MCF 10A (cell line): ENCODE data around the gene JSRP1. TPM values are rescaled to one million over a fixed set of nuclear protein-coding genes. Genes with fewer than 3 reads are reported as not detected.
A peak's percentile ranks its signal among the peaks of the same experiment; 100 is the strongest.

ENCODE experiments used
- BruUV-seq: library from RNA; stranded (reverse); fragments of 400-500 nt; replicated peaks from 2 replicates; lab custom pipeline; 2021; lab: Mats Ljungman, UMichigan
- CTCF ChIA-PET: fragments of 300-600 bp; sonication (Branson Sonifier 250); formaldehyde crosslinking; extraction: SDS; loops from one replicate; lab custom pipeline; 2021; ENCODE audit warnings: antibody characterized with exemption, inconsistent platforms; lab: Yijun Ruan, JAX
- POLR2A ChIA-PET: fragments of 300-600, 350-650 bp; sonication (Branson Sonifier 250); formaldehyde crosslinking; extraction: SDS; loops from one replicate; lab custom pipeline; 2020; ENCODE audit warnings: antibody characterized with exemption, inconsistent platforms; lab: Yijun Ruan, JAX
- DNase-seq: peaks from one replicate; pipeline ENCODE4 v3.0.0-alpha.2; 2018; ENCODE audit not compliant: unreplicated experiment
- H3K27ac Mint-ChIP-seq: one replicate; pipeline ENCODE4 v1.8.0; 2022; ENCODE audit warnings: mild to moderate bottlenecking, low read depth, mixed read lengths; ENCODE audit not compliant: unreplicated experiment
- H3K27me3 Mint-ChIP-seq: one replicate; pipeline ENCODE4 v1.8.0; 2022; ENCODE audit warnings: mixed read lengths; ENCODE audit not compliant: insufficient read depth, unreplicated experiment
- H3K36me3 Mint-ChIP-seq: one replicate; pipeline ENCODE4 v1.8.0; 2022; ENCODE audit warnings: mild to moderate bottlenecking, moderate library complexity, mixed read lengths; ENCODE audit not compliant: insufficient read depth, unreplicated experiment
- H3K4me1 Mint-ChIP-seq: one replicate; pipeline ENCODE4 v1.8.0; 2022; ENCODE audit warnings: mixed read lengths; ENCODE audit not compliant: insufficient read depth, unreplicated experiment
- H3K4me3 Mint-ChIP-seq: one replicate; pipeline ENCODE4 v1.8.0; 2022; ENCODE audit warnings: mild to moderate bottlenecking, moderate library complexity, mixed read lengths; ENCODE audit not compliant: unreplicated experiment
- H3K9me3 Mint-ChIP-seq: one replicate; pipeline ENCODE4 v1.8.0; 2022; ENCODE audit warnings: mixed read lengths; ENCODE audit not compliant: unreplicated experiment
- intact Hi-C: fragments of 100-400 bp; cut with micrococcal nuclease; formaldehyde crosslinking; loops from 2 replicates; pipeline ENCODE4 v1.14.1; 2022
- total RNA-seq: library from RNA; stranded (reverse); gene quantifications from 2 replicates; pipeline ENCODE4 v1.2.3, GENCODE V29; 2022
- TF ChIP-seq, protein P1 (sequence below): fragments of 200-600 bp; IDR thresholded peaks from one replicate; pipeline ENCODE4 v1.8.0; 2022; ENCODE audit warnings: antibody characterized with exemption, mild to moderate bottlenecking; ENCODE audit not compliant: unreplicated experiment

JSRP1 gene
- total RNA-seq, 1 experiment from 2014 or later = 0.37 TPM

DNA sequence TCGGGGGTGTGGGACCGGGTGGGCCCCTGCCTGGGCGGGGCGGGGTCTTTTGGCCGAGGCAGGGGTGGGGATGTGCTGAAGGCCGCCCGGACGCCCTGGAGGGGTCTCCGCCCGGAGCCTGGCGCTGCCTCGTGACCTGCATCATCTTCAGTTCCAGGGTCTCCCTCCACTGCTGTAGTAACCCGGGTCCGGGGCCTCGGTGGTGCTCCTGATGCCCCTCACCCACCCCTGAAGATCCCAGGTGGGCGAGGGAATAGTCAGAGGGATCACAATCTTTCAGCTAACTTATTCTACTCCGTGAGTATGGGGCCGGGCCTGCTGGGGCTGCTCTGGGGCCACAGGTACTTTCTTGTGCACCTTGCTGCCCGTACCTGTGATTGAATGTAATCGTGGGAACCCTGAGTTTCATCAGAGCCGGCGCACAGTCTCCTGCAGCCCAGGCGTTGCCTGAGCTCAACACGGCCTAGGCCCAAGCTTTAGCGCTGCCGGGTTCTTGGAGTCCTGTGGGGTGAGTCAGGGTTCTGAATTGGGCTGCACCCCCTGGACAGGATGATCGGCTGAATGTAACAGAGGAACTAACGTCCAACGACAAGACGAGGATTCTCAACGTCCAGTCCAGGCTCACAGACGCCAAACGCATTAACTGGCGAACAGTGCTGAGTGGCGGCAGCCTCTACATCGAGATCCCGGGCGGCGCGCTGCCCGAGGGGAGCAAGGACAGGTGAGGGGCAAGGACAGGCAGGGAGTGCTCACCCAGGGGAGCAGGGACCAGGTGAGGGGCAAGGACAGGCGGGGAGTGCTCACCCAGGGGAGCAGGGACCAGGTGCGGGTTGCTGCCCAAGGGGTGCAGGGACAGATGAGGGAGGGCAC, 15.3 kb upstream of the JSRP1 start:
- POLR2A ChIA-PET = interaction anchor here (0.7 to 5.3 kb wide), 12 partner anchors 12 to 198 kb away, joined by 3 to 79 read pairs (median 3); partner anchors contain the start of genes AP3D1, DOT1L, LSM7 and PLEKHJ1
- CTCF ChIA-PET = interaction anchor here (0.7 to 2.5 kb wide), 4 partner anchors 33 to 121 kb away, joined by 3 to 20 read pairs (median 4); no protein-coding TSS in a partner anchor
- peaks cover 53% of the 10 kb centered on the region for H3K36me3 Mint-ChIP-seq
- intact Hi-C loops = loop anchor here (10.0 kb wide), 1 partner anchor 343 kb away; no protein-coding TSS in a partner anchor
- H3K9me3 Mint-ChIP-seq = no peaks in the 10 kb centered on the region
- H3K27ac Mint-ChIP-seq = peak overlapping the region; percentile 88
- DNase-seq = peak; percentile 80
- no TSS peak for BruUV-seq
- no peaks in the 10 kb centered on the region for H3K27me3 Mint-ChIP-seq
- H3K4me3 Mint-ChIP-seq = peak overlapping the region; percentile 91
- H3K4me1 Mint-ChIP-seq = peaks cover 23% of the 10 kb centered on the region
- TF ChIP-seq, protein P1, sequence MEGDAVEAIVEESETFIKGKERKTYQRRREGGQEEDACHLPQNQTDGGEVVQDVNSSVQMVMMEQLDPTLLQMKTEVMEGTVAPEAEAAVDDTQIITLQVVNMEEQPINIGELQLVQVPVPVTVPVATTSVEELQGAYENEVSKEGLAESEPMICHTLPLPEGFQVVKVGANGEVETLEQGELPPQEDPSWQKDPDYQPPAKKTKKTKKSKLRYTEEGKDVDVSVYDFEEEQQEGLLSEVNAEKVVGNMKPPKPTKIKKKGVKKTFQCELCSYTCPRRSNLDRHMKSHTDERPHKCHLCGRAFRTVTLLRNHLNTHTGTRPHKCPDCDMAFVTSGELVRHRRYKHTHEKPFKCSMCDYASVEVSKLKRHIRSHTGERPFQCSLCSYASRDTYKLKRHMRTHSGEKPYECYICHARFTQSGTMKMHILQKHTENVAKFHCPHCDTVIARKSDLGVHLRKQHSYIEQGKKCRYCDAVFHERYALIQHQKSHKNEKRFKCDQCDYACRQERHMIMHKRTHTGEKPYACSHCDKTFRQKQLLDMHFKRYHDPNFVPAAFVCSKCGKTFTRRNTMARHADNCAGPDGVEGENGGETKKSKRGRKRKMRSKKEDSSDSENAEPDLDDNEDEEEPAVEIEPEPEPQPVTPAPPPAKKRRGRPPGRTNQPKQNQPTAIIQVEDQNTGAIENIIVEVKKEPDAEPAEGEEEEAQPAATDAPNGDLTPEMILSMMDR = no peak

DNA sequence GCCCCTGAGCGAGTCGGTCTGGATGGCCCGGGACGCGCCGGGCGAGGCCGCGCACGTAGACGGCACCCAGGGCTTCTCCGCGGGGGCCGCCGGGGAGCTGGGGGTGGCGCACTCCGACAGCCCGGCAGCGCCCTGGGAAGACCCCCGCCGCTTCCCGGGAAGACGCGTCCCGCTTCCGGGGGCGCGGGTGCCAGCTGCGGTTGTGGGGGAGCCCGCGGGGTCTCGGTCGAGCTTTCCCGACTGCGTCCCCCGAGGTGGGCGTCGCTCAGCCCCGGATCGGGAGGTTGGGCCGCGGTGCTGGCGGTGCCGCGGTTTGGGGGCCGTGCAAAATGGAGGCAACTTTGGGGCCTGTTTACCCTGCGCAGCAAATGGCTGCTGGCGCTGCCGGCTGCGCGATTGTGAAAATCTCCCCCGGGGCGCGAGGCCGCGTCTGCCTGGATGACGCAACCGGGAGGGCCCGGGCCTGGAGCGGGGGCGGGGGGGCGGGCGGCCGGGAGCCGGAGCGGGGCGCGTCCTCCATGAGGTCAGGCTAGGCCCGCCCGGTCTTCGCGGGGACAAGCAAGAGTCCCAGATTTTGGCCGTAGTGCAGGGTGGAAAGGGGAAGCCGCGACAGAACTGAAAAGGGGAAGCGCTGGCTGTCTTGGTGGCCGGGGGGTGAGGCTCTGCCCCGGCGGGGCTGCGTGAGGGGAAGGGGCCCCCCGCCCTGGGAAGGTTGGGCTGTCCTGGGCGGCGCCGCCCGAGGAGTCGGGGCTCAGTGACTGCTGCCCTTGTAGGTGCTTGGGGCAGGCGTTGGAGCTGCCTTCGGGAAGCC, 14.4 kb upstream of the JSRP1 start:
- H3K9me3 Mint-ChIP-seq = no peaks in the 10 kb centered on the region
- peak overlapping the region; percentile 88 for H3K27ac Mint-ChIP-seq
- CTCF ChIA-PET = interaction anchor here (2.5 kb wide), 1 partner anchor 32 kb away, joined by 20 read pairs; no protein-coding TSS in a partner anchor
- DNase-seq = peak; percentile 84
- H3K4me1 Mint-ChIP-seq = peaks cover 26% of the 10 kb centered on the region
- H3K36me3 Mint-ChIP-seq = peaks cover 53% of the 10 kb centered on the region
- POLR2A ChIA-PET = interaction anchor here (0.6 to 5.3 kb wide), 20 partner anchors 10 to 421 kb away, joined by 3 to 79 read pairs (median 3); partner anchors contain the start of genes ABHD17A, AP3D1, DOT1L and LSM7
- peak overlapping the region; percentile 91 for H3K4me3 Mint-ChIP-seq
- TSS peak; percentile 45 for BruUV-seq
- TF ChIP-seq, protein P1 = no peak
- intact Hi-C loops = loop anchor here (10.0 kb wide), 1 partner anchor 344 kb away; no protein-coding TSS in a partner anchor
- no peaks in the 10 kb centered on the region for H3K27me3 Mint-ChIP-seq

DNA sequence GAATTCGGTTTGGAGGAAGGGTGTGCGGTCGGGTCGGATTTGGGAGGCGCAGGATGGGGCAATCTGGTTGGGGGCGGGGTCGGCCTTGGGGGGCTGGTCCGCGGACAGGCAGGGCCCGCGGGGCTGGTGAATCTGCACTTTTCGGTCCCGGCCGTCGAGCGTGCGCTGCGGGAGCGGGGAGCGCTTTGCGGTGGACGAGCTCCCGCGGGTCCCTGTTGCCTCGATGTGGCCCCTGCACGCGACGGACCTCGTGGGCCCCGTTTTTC, 13.9 kb upstream of the JSRP1 start:
- H3K4me3 Mint-ChIP-seq = peak overlapping the region; percentile 91
- TF ChIP-seq, protein P1 = no peak
- peaks cover 26% of the 10 kb centered on the region for H3K4me1 Mint-ChIP-seq
- no TSS peak for BruUV-seq
- no peaks in the 10 kb centered on the region for H3K27me3 Mint-ChIP-seq
- CTCF ChIA-PET = no interaction called here
- H3K36me3 Mint-ChIP-seq = peaks cover 52% of the 10 kb centered on the region
- H3K27ac Mint-ChIP-seq = peak overlapping the region; percentile 88
- H3K9me3 Mint-ChIP-seq = no peaks in the 10 kb centered on the region
- POLR2A ChIA-PET = interaction anchor here (0.6 to 5.3 kb wide), 14 partner anchors 9 to 421 kb away, joined by 3 to 79 read pairs (median 4); partner anchors contain the start of genes ABHD17A, DOT1L, LSM7 and SPPL2B
- peak; percentile 47 for DNase-seq
- intact Hi-C loops = loop anchor here (10.0 kb wide), 1 partner anchor 345 kb away; no protein-coding TSS in a partner anchor
